SK-N-SH treated with all-trans-retinoic acid at 6 μM for 48 hours (cell line): Measurements from ENCODE around the gene CXCL5.

ENCODE experiments used
- ARNTL ChIP-seq: fragments of 450-650 bp; formaldehyde crosslinking; IDR thresholded peaks from 2 replicates; pipeline ENCODE4 v1.5.0; 2020; ENCODE audit warnings: low read depth, mild to moderate bottlenecking, moderate library complexity, borderline replicate concordance
- ESRRG ChIP-seq: fragments of 250-450 bp; sonication (Bioruptor Pico); IDR thresholded peaks from 2 replicates; pipeline ENCODE4 v1.6.1; 2021; ENCODE audit warnings: mild to moderate bottlenecking

GRCh38 chr4:73992050-73992449 is 6.4 kb downstream of the CXCL5 start:
- TF ChIP-seq ARNTL (CRISPR knock-in tag) = no peak
- TF ChIP-seq ESRRG = no peak
